GM18526 (cell line): ENCODE measurements around the gene EP400.

Experiments
- POLR2A ChIP-seq: IDR thresholded peaks from 3 replicates; pipeline ENCODE4 v1.6.1; 2011; ENCODE audit not compliant: insufficient read length; ENCODE audit errors: extremely low read depth

Gene EP400

GRCh38 chr12:131983554-131983953 is 33.8 kb downstream of the EP400 start:
- TF ChIP-seq POLR2A: no peak

- TF ChIP-seq POLR2A: no peak
Observed at GRCh38 chr12:131984334-131984733, 34.6 kb downstream of the EP400 start.

DNA sequence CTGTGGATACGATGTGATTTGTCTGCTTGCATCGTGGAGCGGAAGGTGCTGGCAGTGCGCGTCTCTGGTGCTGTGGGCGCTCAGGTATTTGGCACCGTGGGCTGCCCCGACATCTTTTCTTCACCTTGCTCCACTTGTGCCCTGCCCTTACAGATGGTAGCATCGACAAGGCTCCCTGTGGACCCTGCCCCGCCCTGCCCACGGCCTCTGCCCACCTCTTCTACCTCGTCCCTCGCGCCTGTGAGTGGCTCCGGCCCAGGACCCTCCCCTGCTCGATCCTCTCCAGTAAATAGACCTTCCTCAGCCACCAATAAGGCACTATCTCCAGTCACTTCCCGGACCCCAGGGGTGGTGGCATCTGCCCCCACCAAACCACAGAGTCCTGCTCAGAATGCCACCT is 36.6 kb downstream of the EP400 start:
- no peak for TF ChIP-seq POLR2A

- no peak for TF ChIP-seq POLR2A
Observed at GRCh38 chr12:131986910-131987309, 37.2 kb downstream of the EP400 start.

DNA sequence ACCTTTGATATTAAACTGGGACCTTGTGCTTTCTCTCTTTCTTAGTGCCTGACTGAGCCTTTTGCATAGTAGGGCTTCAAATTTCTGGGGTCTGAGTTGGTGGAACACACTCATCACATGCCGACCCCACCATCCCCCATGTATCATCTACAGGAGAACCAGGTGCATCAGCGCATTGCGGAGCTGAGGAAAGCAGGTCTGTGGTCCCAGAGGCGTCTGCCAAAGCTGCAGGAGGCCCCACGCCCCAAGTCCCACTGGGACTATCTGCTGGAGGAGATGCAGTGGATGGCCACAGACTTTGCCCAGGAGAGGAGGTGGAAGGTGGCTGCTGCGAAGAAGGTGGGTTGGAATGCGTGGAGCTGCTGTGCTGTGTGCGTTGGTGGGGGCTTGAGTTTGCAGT is 37.8 kb downstream of the EP400 start:
- no peak for TF ChIP-seq POLR2A

- TF ChIP-seq POLR2A: no peak
Observed at GRCh38 chr12:131988054-131988796, 38.5 kb downstream of the EP400 start.

- TF ChIP-seq POLR2A: no peak
Observed at GRCh38 chr12:131989021-131989420, 39.3 kb downstream of the EP400 start.

DNA sequence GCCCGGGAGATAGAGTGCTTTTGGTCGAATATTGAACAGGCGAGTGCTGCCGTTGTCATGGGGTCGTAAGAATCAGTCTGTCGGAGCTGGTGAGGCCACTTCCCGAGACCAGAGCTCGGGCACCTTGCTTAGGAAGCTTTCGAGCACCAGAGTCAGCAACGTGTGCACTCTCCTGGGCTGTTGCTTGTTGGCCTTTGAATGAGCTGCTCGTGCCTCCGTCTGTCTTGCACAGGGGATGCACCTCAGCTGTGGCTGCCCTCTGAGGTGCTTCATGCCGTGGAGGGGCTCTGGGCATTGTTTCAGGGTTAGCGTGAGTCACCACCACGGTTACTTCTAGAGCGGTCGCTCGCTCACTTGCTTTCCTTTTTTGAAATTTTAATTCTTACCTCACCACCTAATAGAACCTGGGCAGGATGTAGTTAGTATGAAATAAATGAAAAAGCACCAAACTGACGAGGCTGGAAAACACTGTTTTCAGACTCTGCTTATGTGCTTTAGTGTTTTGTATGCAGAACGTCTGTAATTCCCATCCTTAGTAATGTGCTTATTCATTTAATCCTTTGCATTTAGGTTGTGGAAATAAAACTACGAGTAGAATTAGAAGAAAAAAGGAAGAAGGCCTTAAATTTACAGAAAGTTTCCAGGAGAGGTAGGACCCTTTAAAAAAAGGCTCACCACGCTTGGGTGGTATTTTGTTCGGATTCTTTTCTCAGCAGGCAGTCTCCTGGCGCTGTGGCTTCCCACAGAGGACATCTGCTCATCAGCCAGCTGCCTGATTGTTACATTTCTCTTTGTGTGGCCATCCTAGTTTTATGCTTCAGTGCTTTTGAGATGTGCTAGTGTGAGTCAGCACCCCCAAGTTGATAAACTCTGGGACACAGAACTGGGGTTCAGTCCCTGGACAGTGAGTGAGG is 40.6 kb downstream of the EP400 start:
- TF ChIP-seq POLR2A: no peak

DNA sequence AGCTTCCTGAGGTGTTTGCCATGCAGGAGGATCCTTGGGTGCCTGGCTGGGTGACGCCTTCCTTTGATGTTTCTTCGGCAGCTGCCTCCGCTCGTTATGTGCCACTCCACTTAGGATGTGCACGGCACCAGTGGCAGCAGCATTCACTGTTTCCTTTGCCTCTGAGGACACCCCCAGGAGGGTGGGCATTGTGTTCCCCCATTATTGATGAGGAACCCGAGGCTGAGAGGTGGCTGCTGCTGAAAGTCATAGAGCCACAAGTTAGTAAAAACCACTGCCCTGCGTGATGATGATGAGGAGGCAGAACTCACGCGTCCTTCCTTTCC is 41.2 kb downstream of the EP400 start:
- TF ChIP-seq POLR2A: no peak

- TF ChIP-seq POLR2A: no peak
Observed at GRCh38 chr12:131991816-131992430, 42.2 kb downstream of the EP400 start.

GRCh38 chr12:131994589-131994988 is 44.8 kb downstream of the EP400 start:
- no peak for TF ChIP-seq POLR2A

DNA sequence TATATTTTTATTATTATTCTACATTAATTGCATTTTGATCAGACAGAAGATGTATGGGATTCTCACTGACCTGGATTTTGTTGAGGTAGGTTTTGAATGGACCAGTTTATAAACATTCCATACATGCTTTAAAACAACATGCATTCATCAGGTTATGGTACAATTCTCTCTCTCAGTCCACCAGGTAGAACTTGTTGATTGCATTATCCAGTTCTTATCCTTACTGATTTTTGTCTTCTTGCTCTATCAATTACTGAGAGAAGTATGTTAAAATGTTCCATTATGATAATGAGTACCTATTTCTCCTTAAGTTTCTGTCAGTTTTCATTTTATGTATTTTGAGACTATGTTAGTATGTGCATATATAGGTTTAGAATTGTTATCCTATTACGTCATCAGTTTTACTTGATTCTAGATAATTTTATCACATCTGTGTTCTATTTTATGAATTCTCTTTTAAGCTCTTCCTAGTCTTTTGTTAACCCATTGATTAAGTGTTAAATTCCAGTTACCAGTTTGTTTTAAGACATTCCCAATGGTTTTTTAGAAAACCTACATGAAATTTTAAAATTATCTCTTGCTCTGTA is 50.6 kb downstream of the EP400 start:
- no peak for TF ChIP-seq POLR2A

DNA sequence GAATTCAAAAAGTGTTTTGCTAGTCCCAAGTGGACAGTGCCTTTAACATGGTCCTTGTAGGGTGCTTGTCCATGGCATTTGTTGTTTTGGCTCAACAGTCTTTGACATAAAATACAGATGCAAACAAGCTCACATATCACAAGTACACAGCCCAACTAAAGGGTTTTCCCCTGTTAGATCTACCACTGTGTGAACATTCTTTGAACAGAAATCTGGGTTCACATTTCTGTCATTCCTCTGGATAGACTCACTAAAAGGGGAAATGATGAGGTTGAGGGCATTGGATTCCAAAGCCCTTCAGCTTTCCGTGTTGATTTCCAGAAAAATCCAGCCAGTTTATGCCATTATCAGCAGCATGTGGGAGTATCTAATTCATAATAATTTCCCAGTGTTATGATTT is 54.1 kb downstream of the EP400 start:
- TF ChIP-seq POLR2A: no peak

DNA sequence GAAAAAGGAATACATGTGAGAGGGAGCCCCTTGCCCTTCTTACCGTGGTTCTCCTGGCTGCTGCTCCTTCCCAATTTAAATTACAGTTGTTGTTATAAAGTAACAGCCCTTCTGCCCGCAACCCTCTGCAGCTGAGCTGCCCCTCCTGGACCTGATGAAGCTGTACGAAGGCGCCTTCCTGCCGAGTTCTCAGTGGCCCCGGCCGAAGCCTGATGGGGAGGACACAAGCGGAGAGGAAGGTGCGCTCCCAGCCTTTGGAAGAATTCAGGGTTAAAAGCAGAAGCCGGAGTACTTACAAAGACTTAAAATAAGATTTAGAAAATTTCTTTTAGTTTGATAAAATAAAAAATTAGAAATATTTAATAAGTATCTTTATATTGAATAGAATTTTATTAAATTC is 55.2 kb downstream of the EP400 start:
- no peak for TF ChIP-seq POLR2A

DNA sequence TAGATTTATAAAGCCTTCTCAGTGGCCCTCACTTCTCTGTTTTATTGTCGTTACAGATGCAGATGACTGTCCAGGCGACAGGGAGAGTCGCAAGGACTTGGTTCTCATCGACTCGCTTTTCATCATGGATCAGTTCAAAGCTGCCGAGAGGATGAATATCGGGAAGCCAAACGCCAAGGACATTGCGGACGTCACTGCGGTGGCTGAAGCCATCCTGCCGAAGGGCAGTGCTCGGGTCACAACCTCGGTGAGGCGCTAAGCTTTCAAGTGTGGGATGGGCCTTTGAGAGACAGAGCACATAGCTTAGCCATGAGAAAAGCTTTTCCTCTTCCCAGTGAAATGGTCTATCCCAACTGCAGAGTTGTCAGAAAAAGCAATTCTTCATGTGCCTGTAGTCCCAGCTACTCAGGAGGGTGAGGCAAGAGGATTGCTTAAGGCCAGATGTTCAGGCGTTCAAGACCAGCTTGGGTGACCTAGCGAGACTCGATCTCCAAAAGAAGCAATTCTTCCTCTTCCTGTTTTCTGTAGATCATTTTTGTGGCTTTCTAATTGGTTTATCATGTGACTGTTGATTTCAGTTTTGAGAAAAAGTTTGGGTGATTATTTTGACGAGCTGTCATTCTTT is 56.4 kb downstream of the EP400 start:
- no peak for TF ChIP-seq POLR2A
